ENCODE data around the gene NR1D2.
"Not testable (repeated sequence)": the region's sequence is repeated elsewhere in the genome, so short reads cannot be mapped to it uniquely, and the experiment has no call there.

Gene NR1D2

DNA sequence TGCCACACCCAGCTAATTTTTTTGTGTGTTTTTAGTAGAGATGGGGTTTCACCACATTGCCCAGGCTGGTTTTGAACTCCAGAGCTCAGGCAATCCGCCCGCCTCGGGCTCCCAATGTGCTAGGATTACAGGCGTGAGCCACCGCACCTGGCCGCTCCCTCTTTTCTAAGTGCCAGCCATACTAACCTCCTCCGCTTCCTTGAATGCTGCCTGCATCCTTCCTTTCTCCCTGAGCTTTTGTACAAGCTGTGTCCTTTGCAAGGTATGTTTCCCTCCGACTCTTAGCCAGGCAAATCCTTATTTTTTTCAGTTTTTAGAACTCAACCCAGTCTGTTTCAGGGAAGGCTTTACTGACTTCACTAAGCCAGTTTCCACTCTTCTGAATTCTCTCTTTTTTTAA, 60.6 kb downstream of the NR1D2 start:
- no peak for DNase-seq (ENCODE audit: low spot score)

GRCh38 chr3:24010834-24011233, 65.7 kb downstream of the NR1D2 start:
- not testable (repeated sequence) for DNase-seq (ENCODE audit: low spot score)

DNA sequence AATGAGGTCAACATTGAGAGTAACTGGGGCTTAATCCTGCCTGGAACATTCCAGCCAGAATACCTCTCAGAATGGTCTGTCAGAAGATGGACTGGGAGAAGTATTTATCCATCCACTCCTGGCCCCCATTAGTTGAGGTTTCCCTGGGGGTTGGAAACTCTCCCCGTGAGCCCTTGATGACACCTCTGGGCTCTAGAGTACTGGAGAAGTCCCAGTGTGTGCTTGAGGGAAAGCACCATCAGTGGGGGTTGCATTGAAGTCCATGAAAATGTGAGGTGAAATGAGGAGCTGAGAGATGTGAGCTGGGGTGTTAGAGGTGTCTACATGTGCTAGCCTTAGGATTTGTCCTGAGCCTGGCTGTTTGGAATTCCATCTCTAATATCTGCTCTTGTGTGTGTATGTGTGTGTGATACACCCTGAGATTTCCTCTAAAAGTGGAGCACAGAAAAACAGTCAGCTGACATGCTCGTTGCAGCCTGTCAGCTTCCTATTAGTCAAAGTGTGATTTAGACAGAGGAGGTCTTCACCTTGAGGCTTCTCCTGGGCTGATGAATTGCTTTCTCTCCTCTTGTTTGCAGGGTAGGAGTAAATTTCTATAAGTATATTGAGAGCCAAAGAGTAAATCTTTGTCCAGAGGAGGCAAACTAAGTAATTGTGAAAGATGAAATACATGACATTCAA, 67.6 kb downstream of the NR1D2 start:
- DNase-seq (ENCODE audit: low spot score): peak; percentile 15

GRCh38 chr3:24017305-24017704, 72.2 kb downstream of the NR1D2 start:
- DNase-seq (ENCODE audit: low spot score): no peak

GRCh38 chr3:24018784-24019570, 73.9 kb downstream of the NR1D2 start:
- no peak for DNase-seq (ENCODE audit: low spot score)

DNA sequence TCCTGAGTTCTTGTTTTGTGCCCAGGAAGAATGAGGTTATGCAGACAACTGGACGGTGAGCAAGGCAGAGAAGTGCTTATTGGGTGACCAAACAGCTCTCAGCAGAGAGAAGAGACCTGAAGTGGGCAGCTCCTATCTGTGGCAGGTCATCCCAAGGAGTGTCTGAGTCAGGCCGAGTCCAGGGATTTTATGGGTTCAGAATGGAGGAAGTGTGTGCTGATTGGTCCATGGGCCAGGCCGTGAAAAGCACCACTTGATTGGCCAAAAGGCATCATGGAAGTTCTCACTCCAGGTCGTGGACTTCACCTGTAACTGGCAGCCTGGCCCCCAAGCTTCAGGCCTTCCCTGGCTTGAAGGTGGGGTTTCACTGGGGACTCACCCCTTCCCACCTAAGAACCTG, 74.5 kb downstream of the NR1D2 start:
- DNase-seq (ENCODE audit: low spot score): no peak

DNA sequence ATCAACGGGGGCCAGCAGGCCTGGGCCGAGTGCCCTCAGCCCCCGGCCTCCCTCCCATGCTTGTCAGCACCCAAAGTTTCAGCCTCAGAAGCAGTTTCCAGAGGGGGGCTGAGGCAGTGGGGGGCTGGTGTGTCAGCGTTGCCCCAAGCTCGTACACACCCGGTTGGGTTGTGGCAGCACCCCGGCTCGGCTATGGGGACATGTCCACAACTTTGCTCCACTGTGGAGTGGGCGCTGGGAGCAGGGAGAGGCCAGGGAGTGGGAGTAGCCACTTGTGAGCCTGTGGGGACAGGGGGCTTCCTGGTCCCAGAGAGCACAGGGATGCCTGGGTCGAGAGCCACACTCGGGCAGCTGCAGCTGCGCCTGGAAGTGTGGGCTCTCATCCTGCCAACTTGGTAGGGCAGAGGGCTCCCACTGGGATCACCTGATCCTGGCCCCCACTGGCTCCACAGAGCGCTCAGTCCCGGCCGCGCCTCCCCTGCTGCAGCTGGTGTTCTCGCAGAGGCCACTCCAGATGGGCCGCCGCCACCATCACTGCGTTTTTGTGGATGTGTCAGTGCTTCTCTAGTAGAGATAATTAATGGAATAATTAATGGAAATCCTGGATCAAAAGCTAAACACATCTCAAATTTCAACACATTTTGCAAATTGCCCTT, 75.1 kb downstream of the NR1D2 start:
- DNase-seq (ENCODE audit: low spot score): no peak

DNA sequence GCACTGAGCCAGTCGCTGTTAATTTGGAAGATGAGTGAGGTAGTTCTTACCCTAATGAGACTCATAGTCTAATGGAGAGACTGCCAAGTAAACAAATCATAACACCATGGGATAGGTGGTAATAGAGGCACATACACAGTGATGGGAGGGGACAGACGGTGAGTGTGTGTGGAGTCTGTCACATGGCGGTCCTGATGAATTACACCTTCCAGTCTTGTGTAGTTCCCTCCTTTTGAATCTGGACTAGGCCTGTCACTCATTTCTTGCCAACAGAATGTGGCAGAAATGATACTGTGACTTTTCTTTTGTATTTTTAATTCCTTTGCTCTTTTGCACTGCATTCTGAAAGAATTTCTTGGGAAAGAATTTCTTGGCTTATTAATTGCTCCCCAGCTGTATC, 78.1 kb downstream of the NR1D2 start:
- no peak for DNase-seq (ENCODE audit: low spot score)

GRCh38 chr3:24025805-24026204, 80.7 kb downstream of the NR1D2 start:
- DNase-seq (ENCODE audit: low spot score): no peak

DNA sequence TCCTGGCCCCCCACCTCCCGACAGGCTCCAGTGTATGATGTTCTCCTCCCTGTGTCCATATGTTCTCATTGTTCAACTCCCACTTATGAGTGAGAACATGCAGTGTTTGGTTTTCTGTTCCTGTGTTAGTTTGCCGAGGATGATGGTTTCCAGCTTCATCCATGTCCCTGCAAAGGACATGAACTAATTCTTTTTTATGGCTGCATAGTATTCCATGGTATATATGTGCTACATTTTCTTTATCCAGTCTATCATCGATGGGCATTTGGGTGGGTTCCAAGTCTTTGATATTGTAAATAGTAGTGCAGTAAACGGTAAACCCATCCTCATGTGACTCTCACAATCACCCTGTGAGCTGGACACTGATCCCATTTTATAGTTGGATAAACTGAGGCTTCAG, 81.6 kb downstream of the NR1D2 start:
- DNase-seq (ENCODE audit: low spot score): not testable (repeated sequence)

DNA sequence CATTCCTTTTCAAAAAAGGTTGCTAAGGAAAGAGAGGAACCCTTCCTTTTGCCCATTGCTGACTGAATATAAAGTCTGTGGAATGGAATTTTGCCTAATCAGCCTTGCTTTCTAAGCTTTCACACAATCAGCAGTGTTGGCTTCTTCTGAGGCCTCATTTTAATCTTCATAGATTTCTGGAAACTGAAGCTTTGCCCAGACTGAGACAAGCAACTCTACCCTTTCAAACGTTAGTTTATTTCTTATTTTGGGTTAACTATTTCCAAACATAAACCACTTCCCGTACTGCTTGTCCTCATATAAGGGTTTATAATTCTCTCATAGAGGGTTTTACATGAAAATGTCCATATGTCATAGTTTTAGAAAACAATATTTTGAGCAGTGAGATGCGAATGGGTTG, 82.9 kb downstream of the NR1D2 start:
- DNase-seq (ENCODE audit: low spot score): no peak
